Measurements from ENCODE around the gene ATF2. TPM values are rescaled to one million over a fixed set of nuclear protein-coding genes. Genes with fewer than 3 reads are reported as not detected.

ATF2 gene
- total and polyA plus RNA-seq, 8 donors: 45.0 to 73.9 (median 61.6) TPM

DNA sequence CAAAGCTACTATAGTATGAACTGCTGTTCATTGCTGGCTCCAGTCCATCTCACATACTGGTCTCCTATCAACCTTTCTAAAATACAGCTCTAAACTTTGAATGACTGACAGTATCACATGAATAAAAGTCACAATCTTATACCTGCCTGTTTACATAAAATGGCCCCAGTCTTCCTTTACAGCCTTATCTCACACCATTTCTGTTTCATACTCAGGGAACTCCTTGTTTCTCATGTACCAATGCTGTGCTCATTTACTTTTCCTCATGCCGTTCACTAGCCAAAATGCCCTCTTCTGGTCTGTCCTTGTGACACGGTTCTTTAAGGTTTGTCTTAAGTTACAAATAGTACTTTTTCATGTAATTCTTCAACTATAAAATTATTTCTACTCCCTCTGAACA, 7.3 kb upstream of the ATF2 start:
- Histone ChIP-seq H3K27me3 (no peaks in the 10 kb centered on the region), H3K36me3 (peaks cover 0 to 58% of the 10 kb centered on the region in 2 donors), H3K4me1 (peaks cover 0 to 16% of the 10 kb centered on the region in 2 donors), H3K4me3 (no peak overlapping the region), H3K27ac (no peak overlapping the region), H3K9me3 (no peaks in the 10 kb centered on the region)
- intact Hi-C loops (cut with DNase I): no loop called here
- TF ChIP-seq CTCF (IDR thresholded peaks at IDR 0.05): no peak
- DNase-seq (no peak), ATAC-seq (no peak)

- no peak for DNase-seq
- Histone ChIP-seq H3K27ac (no peak overlapping the region), H3K36me3 (peaks cover 0 to 18% of the 10 kb centered on the region in 2 donors), H3K27me3 (no peaks in the 10 kb centered on the region), H3K9me3 (no peaks in the 10 kb centered on the region), H3K4me1 (peaks cover 0 to 21% of the 10 kb centered on the region in 2 donors), H3K4me3 (no peak overlapping the region)
- TF ChIP-seq CTCF (IDR thresholded peaks at IDR 0.05): no peak
- ATAC-seq: no peak
- intact Hi-C loops (cut with DNase I): no loop called here
Observed at GRCh38 chr2:175170659-175171304, 2.8 kb upstream of the ATF2 start.

GRCh38 chr2:175169191-175169590, 1.2 kb upstream of the ATF2 start:
- H3K4me1 ChIP-seq: peaks cover 0 to 26% of the 10 kb centered on the region in 2 donors
- no peaks in the 10 kb centered on the region for H3K9me3 ChIP-seq
- H3K36me3 ChIP-seq: peaks cover 0 to 3% of the 10 kb centered on the region in 2 donors
- intact Hi-C loops (cut with DNase I): no loop called here
- peak overlapping the region in 1 of 2 donors; percentile 84 for H3K4me3 ChIP-seq
- no peaks in the 10 kb centered on the region for H3K27me3 ChIP-seq
- no peak for DNase-seq
- peak overlapping the region; percentile 76 to 90 for H3K27ac ChIP-seq
- TF ChIP-seq CTCF (IDR thresholded peaks at IDR 0.05): no peak
- no peak for ATAC-seq

- peak; percentile 24 for ATAC-seq
- intact Hi-C loops (cut with DNase I): no loop called here
- no peaks in the 10 kb centered on the region for H3K9me3 ChIP-seq
Observed at GRCh38 chr2:175168564-175168945, 552 bp upstream of the ATF2 start.

More at GRCh38 chr2:175168564-175168945, 552 bp upstream of the ATF2 start:
- Histone ChIP-seq H3K27me3 (no peaks in the 10 kb centered on the region), H3K36me3 (no peaks in the 10 kb centered on the region), H3K27ac (peak overlapping the region; percentile 76 to 90), H3K4me1 (peaks cover 0 to 26% of the 10 kb centered on the region in 2 donors), H3K4me3 (peak overlapping the region; percentile 57 to 84)
- no peak for DNase-seq
- TF ChIP-seq CTCF (IDR thresholded peaks at IDR 0.05): no peak
